OCI-M1 (cell line): ENCODE results near the gene INSIG2.

Source experiments
- DNase-seq: peaks from one replicate; lab custom pipeline; 2025; lab: John Stamatoyannopoulos, UW

Gene INSIG2

DNA sequence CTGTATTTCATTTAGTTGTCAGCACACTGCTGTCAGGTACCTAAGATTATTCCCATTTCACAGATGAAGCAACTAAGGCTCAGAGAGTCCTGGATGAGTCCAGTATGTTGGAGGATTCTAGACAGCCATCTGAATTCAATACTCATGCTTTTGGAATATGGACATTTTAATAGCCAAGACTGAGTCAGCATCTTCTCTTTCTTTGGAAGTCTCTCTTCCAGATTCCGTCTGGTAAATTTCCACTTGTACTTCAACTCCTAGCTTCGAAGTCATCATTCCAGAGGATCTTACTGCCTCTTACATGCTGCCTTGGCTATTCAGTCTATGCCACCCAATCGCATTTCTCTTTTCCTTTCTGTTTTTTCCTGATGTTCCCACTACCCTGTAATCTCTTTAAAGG lies 40.6 kb downstream of the INSIG2 start:
- no peak for DNase-seq

DNA sequence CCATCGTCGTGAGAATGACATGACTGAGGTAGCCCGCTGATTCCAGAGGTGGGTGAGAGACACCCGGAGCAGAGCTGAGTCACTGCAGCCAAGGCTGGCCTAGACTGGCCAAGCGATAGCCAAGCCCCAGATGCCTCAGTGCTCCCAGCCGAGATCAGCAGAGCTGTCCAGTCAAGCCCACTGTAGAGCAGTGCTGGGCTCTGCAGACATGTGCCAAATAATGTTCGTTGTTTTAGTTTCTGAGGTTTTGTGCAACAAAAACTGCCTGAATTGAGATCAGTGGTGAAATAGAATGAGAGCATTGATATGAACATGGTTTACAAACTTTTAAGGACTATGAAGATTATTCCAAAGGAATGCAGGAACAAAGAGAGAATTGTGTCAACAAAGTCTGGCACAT lies 42.1 kb downstream of the INSIG2 start:
- no peak for DNase-seq

DNA sequence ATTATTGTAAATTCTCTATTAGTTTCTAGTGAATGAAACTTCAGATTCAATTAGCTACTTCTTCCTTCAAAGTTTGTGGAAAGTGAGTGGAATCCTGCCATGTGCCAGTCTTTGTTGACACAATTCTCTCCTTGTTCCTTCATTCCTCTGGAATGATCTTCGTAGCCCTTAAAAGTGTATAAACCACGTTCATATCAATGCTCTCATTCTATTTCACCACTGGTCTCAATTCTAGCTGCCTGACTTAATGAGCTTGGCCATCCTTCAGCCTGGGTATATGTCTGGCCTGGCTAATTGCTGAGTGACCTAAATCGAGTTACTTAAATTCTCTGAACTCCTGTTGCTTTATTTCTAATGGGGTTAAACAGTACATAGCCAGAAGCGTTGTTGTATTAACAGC lies 43.5 kb downstream of the INSIG2 start:
- no peak for DNase-seq

DNA sequence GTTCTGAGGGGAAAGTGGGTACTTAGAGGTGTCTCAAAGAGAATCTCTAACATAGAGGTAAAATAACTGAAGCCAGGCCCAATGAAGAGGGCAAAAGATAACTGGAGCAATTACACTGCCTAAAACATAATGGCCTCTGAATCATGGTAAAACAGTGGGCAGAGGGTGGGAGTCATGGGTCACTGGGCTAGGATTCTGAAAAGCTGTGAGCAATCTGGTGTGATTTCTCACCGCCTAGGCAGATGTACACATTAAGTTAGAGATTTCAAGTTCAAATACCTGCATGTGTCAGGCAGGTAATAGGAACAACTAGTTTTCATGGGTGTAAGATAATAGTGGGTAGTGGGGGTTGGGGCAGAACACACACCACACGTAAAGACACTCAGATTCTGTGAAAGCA lies 45.6 kb downstream of the INSIG2 start:
- no peak for DNase-seq

DNA sequence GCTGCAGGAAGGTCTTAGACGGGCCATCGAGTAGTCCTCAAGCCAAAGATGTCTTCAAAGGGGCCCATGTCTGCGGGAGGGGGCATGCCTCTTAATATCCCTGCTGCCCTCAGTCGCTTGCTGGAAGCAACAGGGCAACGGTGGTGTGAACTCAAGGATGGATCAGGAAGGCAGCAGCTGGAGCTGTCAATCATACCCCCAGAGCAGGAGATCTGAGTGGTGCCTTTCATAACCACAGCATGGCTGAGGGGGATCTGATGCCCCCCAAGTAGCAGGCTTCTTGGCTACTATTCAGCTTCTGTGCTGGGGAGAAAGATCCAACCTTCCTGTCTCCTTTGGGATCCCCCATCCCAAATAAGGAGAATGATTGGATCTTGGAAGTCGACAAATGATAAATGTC lies 46.4 kb downstream of the INSIG2 start:
- DNase-seq, result no peak

DNA sequence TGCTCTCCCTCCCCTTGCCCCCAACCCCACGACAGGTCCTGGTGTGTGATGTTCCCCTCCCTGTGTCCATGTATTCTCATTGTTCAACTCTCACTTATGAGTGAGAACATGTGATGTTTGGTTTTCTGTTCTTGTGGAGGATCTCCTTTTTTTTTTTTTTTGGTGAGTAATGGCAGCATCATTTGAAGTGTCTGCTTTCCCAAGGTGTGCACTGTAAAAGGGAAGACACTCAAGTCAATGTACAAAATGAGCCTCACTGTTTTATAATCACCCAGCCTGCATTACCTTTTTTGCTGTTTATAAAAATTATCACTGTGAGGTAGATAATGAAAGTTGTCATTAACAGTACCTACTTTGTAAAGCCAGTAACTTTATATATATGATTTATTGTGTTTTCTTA lies 56.9 kb downstream of the INSIG2 start:
- DNase-seq, result no peak

DNA sequence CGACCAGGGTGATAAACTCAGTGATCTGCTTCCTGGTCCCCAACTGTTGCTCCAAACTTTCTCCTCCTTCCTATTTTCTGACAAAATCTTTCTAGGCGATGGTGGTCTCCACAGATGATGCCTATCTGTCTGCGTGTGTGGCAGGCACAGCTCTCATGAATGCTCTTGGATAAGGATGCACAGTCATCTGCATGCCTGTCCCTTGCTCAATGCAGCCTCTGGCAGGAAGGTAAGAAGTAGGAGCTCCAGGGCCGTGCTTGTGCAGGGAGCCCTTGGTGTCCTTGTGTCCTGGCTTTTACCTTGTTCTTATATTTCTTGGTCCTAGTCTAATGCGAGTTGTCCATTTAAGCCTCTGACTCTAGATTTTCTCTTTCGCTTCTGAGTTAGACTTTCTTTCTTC lies 57.5 kb downstream of the INSIG2 start:
- DNase-seq, result no peak

DNA sequence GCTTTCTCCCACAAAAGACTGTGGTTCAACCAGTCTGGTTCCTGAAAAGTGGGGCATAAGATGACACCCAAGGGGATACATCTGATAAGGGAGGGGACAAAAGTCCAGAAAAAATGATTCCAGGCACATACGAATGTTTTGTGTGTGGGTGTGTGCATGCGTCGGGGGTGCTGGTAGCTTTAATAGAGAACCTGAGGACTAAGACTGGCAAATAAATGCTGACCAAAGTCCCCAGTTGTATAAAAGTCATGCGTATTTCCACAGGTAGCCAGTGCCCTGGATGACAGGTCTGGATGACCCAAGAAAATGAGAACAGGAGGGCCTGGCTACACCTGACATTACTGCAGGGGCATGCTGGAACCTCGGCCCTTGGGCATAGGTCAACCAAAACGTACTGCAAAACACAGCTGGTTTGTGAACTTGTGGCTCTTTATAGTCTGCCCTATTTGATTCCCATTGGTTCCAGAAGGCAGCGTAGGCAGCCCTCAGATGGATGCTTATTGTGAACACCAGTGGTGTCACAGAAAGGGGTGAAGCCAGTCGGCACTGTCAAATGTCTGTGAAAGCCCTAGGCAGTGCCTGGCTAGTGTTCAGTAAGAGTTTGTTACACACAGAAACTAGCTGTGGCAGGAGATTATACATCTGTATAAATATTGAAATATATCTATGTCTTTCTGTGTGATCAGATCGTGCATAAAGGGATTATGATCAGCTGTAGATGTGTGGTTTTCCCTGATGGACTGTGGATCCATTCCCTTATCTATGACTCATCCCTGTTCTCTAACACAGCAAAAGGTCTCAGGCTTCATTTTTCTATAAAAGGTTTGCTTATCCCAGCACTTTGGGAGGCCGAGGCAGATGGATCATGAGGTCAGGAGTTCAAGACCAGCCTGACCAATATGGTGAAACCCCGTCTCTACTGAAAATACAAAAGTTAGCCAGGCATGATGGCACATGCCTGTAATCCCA lies 58.3 kb downstream of the INSIG2 start:
- DNase-seq, result no peak

DNA sequence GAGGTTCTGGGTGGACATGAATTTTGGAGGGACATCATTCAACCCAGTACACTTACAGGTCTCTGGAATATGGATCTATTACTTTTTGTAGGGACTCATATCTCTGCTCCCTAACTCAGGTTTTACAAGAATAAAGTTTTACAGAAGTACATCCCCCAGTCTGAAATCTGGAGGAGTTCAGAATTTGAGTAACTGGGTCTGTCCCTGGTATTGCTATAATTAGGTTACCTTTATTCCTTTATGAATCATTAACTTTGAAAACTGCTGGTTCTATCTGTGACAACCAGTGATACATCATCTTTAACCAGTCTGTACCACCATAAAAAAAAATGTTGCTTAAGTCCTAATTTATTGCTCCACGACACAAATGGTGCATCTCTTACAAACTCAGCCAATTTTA lies 59.9 kb downstream of the INSIG2 start:
- no peak for DNase-seq

DNA sequence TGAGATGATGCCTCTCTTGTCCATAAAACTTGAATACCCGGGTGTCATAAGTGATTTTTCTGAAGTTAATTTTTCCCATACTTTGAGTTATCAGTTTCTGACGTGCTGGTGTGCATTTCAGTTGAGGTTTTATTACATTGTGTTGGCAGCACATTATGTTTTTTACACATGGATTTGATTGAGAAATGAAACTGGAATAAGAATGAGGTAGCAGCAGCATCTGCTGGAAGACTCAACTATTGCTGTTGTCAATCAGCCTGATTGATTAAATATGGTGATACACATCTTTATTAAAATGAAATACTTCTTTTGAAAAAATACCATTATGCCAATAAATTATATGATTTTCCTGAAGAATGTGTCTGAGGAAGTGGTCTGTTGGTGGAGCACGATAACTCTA lies 60.5 kb downstream of the INSIG2 start:
- DNase-seq, result peak; percentile 3

DNA sequence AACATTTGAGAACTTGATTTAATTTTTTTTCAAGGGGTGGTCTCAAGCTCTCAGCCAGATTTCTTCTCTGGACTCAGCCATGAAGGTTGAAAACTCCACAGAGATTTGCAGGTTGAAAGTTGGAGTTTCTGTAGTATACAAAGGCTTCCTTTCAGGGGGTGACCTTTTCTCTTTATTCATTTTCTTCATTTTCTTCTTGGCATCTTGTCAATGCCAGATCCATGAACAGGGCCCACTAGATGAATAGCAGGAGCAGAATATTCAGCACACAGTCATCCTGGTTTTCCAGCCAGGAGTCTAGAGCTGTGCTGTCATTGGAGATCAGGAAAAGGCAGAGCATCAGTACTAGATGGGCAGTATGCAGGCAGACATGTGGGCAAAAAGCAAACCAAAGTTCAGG lies 62.0 kb downstream of the INSIG2 start:
- DNase-seq, result no peak

DNA sequence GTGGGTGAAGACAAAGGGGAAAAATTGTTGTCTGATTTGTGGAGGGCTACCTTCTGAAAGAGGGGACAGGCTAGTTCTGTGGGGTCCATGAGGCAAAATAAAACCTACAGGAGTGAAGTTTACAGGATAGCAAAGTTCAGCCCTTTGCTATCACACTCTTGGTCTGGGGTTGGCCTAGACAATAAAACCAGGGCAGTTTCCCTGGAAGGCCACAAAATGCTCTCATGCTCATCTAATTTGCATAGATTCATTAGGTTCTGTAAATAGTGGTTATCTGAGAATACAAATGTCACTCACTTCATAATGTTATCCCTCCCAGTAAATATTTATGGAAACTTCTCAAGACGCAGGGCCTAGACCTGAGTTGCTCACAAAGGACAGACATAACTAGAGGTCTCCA lies 63.6 kb downstream of the INSIG2 start:
- no peak for DNase-seq

DNA sequence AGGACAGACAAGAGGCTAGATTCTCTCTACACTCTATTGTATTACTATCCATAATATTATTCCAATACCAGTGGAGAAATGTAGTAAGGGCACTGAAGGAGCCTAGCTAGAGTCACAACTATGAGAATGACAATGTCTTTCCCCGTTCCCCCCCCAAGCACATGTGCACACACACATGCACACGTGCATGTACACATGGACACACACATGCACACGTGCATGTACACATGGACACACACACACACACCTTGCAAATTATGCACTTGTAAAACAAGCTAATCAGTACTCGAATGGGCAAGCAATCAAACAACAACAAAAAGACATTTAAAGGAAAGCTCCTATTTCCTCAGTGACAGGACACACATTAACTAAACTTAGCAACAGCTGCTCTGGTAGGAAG lies 65.2 kb downstream of the INSIG2 start:
- no peak for DNase-seq

DNA sequence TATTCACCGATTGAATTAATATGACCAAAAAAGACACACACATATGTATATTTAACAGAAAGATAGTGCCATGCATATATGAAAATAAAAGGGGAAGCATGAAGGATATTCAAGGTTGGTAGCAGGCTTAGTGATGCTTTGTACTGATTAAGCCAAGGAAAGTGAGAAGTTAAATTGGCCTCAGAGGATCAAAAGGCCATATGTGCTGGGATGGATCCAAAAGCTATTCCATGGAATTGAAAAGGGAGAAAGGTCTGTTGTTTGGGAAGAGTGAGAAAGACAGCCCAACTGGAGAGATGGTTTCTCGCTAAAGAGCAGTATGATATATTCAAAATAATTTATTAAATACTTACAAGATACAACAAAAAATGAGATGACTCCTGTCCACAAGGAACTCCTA lies 65.9 kb downstream of the INSIG2 start:
- DNase-seq, result no peak
